Ascending aorta (tissue), 2 donors: Measurements from ENCODE around the gene PLA2G4F. TPM values are rescaled to one million over a fixed set of nuclear protein-coding genes. Genes with fewer than 3 reads are reported as not detected.

Experiments used
- DNase-seq, 2 donors: peaks; one replicate each; pipeline ENCODE4 v3.0.0-alpha.2; 2019; ENCODE audit warnings: low spot score in 2 of 2
- H3K27ac ChIP-seq, 2 donors: fragments of 200-600 bp; sonication (generic); one replicate each; pipeline ENCODE4 v1.5.1; 2016 to 2017; ENCODE audit warnings: mild to moderate bottlenecking in 1 of 2
- H3K27me3 ChIP-seq: fragments of 200-600 bp; sonication (generic); one replicate; pipeline ENCODE4 v1.5.1; 2017
- H3K36me3 ChIP-seq, 2 donors: fragments of 200-600 bp; sonication (generic); one replicate each; pipeline ENCODE4 v1.5.1; 2016
- H3K4me1 ChIP-seq, 2 donors: fragments of 200-600 bp; sonication (generic); one replicate each; pipeline ENCODE4 v1.5.1; 2016 to 2017; ENCODE audit warnings: mild to moderate bottlenecking in 1 of 2
- H3K4me3 ChIP-seq, 2 donors: fragments of 200-600 bp; sonication (generic); one replicate each; pipeline ENCODE4 v1.5.1; 2016 to 2017; ENCODE audit warnings: mild to moderate bottlenecking in 1 of 2
- H3K9me3 ChIP-seq, 2 donors: fragments of 200-600 bp; sonication (generic); one replicate each; pipeline ENCODE4 v1.5.1; 2016
- intact Hi-C: fragments of 100-400 bp; cut with DNase I; formaldehyde crosslinking; loops from one replicate; pipeline ENCODE4 v1.15.1; 2023
- total RNA-seq: library from RNA; depleted of rRNA; stranded (reverse); fragments of >200 nt; gene quantifications from one replicate; pipeline ENCODE4 v1.1.0, GENCODE V29; 2016
- TF ChIP-seq, protein P1 (sequence below), 3 experiments: fragments of 200-600 bp in 2 of 3; fragments of 450-650 bp in 1 of 3; sonication (generic) in 2 of 3; IDR thresholded peaks; one replicate each; pipeline ENCODE4 v1.5.1; 2016 to 2019; ENCODE audit warnings: antibody characterized with exemption in 3 of 3, mild to moderate bottlenecking in 1 of 3, moderate library complexity in 1 of 3

The PLA2G4F gene
- total RNA-seq, 1 donor from 2014 or later = not detected

DNA sequence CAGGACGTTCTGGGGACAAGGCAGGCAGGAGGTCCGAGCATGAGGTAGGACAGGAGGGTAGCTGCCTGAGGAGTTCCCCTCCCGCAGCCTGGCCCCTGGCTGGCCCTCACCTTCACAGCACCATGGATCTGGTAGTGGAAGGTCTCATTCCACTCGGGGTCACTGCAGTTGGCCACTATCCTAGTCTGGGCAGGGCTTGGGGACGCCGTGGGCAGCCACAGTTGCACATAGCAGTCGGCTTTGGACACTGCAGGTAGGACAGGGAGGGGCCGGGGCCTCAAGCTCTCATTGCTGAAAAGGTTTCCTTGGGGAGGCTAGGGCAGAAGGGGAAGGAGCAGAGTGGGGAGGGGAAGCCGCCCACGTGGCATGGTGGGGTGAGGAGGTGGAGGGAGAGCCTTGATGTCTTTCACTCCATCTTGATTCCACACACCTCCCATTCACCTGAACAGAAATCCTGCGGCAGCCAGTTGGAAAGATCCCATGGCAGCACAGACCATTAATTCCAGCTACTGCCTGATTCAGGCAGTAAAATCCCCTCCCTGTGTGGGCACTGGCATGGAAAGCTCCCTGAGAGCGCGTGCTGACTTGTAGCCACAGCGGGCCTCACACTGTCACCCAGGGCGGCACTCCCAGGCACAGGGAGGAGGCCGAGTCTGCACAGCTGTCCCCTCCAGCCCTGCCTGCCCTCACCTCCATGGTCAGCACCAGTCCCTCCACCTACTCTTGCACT lies 2.1 kb downstream of the PLA2G4F start:
- Histone ChIP-seq H3K36me3 (peaks cover under 1 to 7% of the 10 kb centered on the region in 2 donors), H3K27ac (no peak overlapping the region), H3K4me3 (no peak overlapping the region), H3K4me1 (peaks cover 0 to 5% of the 10 kb centered on the region in 2 donors), H3K9me3 (no peaks in the 10 kb centered on the region), H3K27me3 (no peaks in the 10 kb centered on the region)
- TF ChIP-seq, protein P1, sequence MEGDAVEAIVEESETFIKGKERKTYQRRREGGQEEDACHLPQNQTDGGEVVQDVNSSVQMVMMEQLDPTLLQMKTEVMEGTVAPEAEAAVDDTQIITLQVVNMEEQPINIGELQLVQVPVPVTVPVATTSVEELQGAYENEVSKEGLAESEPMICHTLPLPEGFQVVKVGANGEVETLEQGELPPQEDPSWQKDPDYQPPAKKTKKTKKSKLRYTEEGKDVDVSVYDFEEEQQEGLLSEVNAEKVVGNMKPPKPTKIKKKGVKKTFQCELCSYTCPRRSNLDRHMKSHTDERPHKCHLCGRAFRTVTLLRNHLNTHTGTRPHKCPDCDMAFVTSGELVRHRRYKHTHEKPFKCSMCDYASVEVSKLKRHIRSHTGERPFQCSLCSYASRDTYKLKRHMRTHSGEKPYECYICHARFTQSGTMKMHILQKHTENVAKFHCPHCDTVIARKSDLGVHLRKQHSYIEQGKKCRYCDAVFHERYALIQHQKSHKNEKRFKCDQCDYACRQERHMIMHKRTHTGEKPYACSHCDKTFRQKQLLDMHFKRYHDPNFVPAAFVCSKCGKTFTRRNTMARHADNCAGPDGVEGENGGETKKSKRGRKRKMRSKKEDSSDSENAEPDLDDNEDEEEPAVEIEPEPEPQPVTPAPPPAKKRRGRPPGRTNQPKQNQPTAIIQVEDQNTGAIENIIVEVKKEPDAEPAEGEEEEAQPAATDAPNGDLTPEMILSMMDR (IDR thresholded peaks at IDR 0.05) = no peak
- no peak for DNase-seq
- intact Hi-C loops = no loop called here

DNA sequence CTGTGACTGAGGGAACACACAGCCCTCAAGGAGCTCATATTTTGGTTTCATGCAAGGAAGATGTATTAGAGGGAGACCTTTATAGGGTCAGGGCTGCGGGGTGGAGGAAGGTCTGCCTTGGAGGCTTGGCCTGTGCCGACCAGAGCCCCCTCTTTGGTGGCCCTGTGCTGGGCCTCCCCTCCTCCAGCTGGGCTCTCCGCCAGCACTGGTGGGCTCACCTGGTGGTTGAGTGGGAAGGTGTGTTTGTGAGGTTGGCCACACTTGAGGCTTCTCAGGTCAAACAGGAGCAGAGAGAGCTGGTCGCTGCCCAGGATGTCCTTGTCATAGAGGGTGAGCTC lies 2.6 kb downstream of the PLA2G4F start:
- no peaks in the 10 kb centered on the region for H3K9me3 ChIP-seq
- no peak overlapping the region for H3K27ac ChIP-seq
- H3K27me3 ChIP-seq = no peaks in the 10 kb centered on the region
- intact Hi-C loops = no loop called here
- peaks cover 0 to 2% of the 10 kb centered on the region in 2 donors for H3K36me3 ChIP-seq
- H3K4me3 ChIP-seq = no peak overlapping the region
- peak in 1 of 2 donors; percentile 55 for DNase-seq
- TF ChIP-seq, protein P1 (IDR thresholded peaks at IDR 0.05) = no peak
- H3K4me1 ChIP-seq = peaks cover 0 to 5% of the 10 kb centered on the region in 2 donors

DNA sequence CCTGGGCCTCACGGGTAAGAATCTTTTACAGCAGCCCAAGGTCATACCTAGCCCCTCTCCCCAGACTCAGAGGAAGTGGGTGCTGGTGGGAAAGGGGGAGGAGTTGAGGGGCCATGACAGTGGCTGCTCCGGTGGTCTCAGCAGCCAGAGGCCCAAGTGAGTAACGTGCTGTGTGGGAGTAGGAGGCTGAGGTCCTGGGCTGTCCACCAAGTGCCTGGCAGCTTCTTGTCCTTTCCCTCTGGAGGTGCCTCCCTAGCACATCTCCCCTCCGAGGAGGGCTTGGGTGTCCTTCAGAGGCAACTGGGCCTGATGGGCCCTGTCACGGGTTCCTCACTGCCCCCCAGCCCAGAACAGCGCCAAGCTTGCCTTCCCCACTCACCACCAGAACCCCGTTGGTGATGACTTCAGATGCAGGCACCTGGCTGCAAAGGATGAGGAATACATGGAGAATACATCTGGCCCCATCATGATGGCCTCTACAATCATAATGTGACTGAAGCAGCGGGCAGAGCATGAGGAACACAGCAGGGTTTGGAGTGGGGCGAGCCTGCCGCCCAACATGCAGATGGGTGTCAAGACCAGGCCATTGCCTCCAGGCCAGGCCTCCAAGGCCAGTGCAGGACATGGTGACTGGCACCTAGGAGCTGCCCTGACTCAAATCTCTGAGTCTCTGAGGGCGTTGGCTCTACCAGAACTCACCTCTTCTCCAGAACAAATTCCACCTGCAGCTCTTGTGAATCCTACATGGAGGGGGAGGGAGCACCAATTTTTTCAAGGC lies 3.3 kb downstream of the PLA2G4F start:
- intact Hi-C loops = no loop called here
- H3K27me3 ChIP-seq = no peaks in the 10 kb centered on the region
- no peaks in the 10 kb centered on the region for H3K9me3 ChIP-seq
- H3K36me3 ChIP-seq = no peaks in the 10 kb centered on the region
- TF ChIP-seq, protein P1 (IDR thresholded peaks at IDR 0.05) = no peak
- H3K27ac ChIP-seq = peak overlapping the region in 1 of 2 donors; percentile 50
- peak in 1 of 2 donors; percentile 33 for DNase-seq
- peaks cover 0 to 5% of the 10 kb centered on the region in 2 donors for H3K4me1 ChIP-seq
- no peak overlapping the region for H3K4me3 ChIP-seq

DNA sequence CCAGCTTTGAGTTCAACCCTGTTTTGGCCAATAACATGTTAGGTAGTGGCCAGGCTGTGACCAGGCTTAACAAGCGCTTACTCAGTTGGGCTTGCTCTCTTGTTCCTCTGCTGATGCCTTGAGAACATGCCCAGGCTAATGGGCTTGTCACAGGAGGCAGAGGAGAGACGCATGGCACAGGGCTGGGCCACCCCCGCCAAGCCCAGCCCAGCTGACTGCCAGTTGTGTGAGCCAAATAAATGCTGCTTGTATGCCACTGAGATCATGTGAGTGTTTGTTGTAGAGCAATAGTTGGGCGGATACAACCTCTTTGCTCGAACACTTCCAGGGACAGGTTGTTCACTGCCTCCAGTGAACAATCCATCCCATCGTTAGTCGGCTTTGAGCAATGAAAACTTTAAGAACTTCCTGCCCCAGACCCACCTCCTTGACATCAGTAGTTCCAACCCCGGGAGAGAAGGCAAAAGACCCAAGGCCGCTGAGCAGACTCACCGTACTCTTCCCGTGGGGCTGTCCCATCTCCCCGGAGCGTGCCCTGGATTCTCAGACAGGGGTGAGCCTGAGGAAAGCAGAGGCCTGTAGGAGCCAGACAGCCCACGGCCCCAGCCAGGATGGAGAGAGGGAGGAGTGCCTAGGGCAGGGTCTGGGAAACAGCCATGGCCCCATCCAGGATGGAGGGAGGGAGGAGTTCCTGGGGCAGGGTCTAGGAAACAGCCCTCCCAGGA lies 4.1 kb downstream of the PLA2G4F start:
- Histone ChIP-seq H3K36me3 (no peaks in the 10 kb centered on the region), H3K4me1 (peaks cover 0 to 5% of the 10 kb centered on the region in 2 donors), H3K9me3 (no peaks in the 10 kb centered on the region), H3K4me3 (no peak overlapping the region), H3K27me3 (no peaks in the 10 kb centered on the region), H3K27ac (peak overlapping the region; percentile 16 to 50)
- intact Hi-C loops = no loop called here
- TF ChIP-seq, protein P1 (IDR thresholded peaks at IDR 0.05) = no peak
- DNase-seq = peak in 1 of 2 donors; percentile 73

DNA sequence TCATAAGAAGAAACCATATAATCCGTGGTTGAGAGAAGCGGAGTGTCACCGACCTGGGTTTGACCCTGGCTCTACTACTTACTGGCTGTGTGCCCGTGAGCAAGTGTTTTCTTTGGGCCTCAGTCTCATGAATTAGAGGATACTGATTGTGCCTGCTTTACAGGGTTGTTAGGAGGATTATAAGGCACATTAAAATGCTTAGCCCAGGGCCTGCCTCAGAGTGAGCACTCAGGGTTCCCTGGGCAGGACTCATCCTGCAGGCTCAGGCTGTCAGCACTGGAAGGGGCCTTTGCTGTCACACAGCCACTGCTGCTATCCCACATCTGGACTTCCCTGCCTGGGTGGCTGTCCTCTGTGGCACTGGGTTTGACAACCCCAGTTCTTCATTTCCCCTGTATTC lies 4.7 kb downstream of the PLA2G4F start:
- TF ChIP-seq, protein P1 (IDR thresholded peaks at IDR 0.05) = no peak
- Histone ChIP-seq H3K9me3 (no peaks in the 10 kb centered on the region), H3K4me1 (peaks cover 0 to 5% of the 10 kb centered on the region in 2 donors), H3K27me3 (no peaks in the 10 kb centered on the region), H3K36me3 (no peaks in the 10 kb centered on the region), H3K27ac (peak overlapping the region; percentile 16 to 50), H3K4me3 (no peak overlapping the region)
- DNase-seq = no peak
- intact Hi-C loops = no loop called here
